HepG2 (cell line): ENCODE results near the gene UBE2M. TPM values are rescaled to one million over a fixed set of nuclear protein-coding genes. Genes with fewer than 3 reads are reported as not detected.

Experiments
- CEBPG ChIP-seq: IDR thresholded peaks from 2 replicates; pipeline ENCODE4 v1.6.1; 2016
- DNMT3B ChIP-seq: conservative IDR thresholded peaks from 2 replicates; pipeline ENCODE4 v1.6.1; 2016; ENCODE audit warnings: missing biosample characterization, control low read depth
- FLYWCH1 ChIP-seq: sonication (generic); formaldehyde crosslinking; IDR thresholded peaks from 2 replicates; pipeline ENCODE4 v1.8.1; 2023; ENCODE audit warnings: mild to moderate bottlenecking, missing genetic modification reagents
- GATAD2A ChIP-seq: IDR thresholded peaks from 2 replicates; pipeline ENCODE4 v1.6.1; 2016
- HOXA3 ChIP-seq: sonication (generic); formaldehyde crosslinking; IDR thresholded peaks from 2 replicates; pipeline ENCODE4 v1.5.0; 2020; ENCODE audit warnings: missing genetic modification reagents
- NCOA2 ChIP-seq: sonication (generic); formaldehyde crosslinking; IDR thresholded peaks from 2 replicates; pipeline ENCODE4 v1.8.0; 2022; ENCODE audit warnings: inconsistent platforms
- NFIC ChIP-seq: IDR thresholded peaks from 2 replicates; pipeline ENCODE4 v1.6.1; 2012; ENCODE audit warnings: mild to moderate bottlenecking, low read length, inconsistent platforms
- TAF1 ChIP-seq: sonication (generic); formaldehyde crosslinking; IDR thresholded peaks from 2 replicates; pipeline ENCODE4 v1.4.0; 2020; ENCODE audit warnings: missing genetic modification reagents
- TRIM24 ChIP-seq: sonication (generic); formaldehyde crosslinking; IDR thresholded peaks from 2 replicates; pipeline ENCODE4 v1.8.0; 2022; ENCODE audit warnings: mild to moderate bottlenecking, missing genetic modification reagents
- ZNF326 ChIP-seq: sonication (generic); formaldehyde crosslinking; IDR thresholded peaks from 2 replicates; pipeline ENCODE4 v1.4.0; 2020; ENCODE audit warnings: missing genetic modification reagents, borderline replicate concordance
- ZNF335 ChIP-seq: sonication (generic); formaldehyde crosslinking; IDR thresholded peaks from 2 replicates; pipeline ENCODE4 v1.4.0; 2020; ENCODE audit warnings: missing genetic modification reagents
- ZNF44 ChIP-seq: sonication (generic); formaldehyde crosslinking; IDR thresholded peaks from 2 replicates; pipeline ENCODE4 v1.5.1; 2020; ENCODE audit warnings: mild to moderate bottlenecking, missing genetic modification reagents
- ZNF746 ChIP-seq: sonication (generic); formaldehyde crosslinking; IDR thresholded peaks from 2 replicates; pipeline ENCODE4 v1.8.0; 2022; ENCODE audit warnings: mild to moderate bottlenecking, missing genetic modification reagents
- ZNF75D ChIP-seq: sonication (generic); formaldehyde crosslinking; IDR thresholded peaks from 2 replicates; pipeline ENCODE4 v1.8.1; 2023; ENCODE audit warnings: missing genetic modification reagents, mild to moderate bottlenecking, borderline replicate concordance
- ZSCAN31 ChIP-seq: sonication (generic); formaldehyde crosslinking; IDR thresholded peaks from 2 replicates; pipeline ENCODE4 v1.5.0; 2020; ENCODE audit warnings: low read depth, mild to moderate bottlenecking, missing genetic modification reagents
- polyA plus RNA-seq, 8 experiments: library from polyadenylated mRNA; depleted of rRNA in 3 of 8; stranded (reverse) in 7 of 8; unstranded in 1 of 8; fragments of >200 nt; fragmentation: Illumina TruSeq in 4 of 8; extraction: Trizol in 4 of 8; gene quantifications; 2 replicates each; pipeline versions ENCODE4 v1.2.1 to v1.2.3, GENCODE V29; 2011 to 2016; ENCODE audit warnings: low read depth in 4 of 8, missing spikeins in 1 of 8, mixed read lengths in 1 of 8; ENCODE audit not compliant: insufficient read depth in 1 of 8
- total RNA-seq, 5 experiments: library from RNA; depleted of rRNA; stranded (reverse); fragments of >200 nt; fragmentation: Illumina TruSeq; extraction: Trizol; gene quantifications; 2 replicates each; pipeline ENCODE4 v1.2.3, GENCODE V29; 2016; ENCODE audit warnings: low read depth in 1 of 5
- TF ChIP-seq, protein P1 (sequence below): sonication (generic); formaldehyde crosslinking; IDR thresholded peaks from 2 replicates; pipeline ENCODE4 v1.9.0; 2021; ENCODE audit warnings: missing genetic modification reagents, mild to moderate bottlenecking, borderline replicate concordance
- TF ChIP-seq, protein P2 (sequence below): sonication (generic); formaldehyde crosslinking; IDR thresholded peaks from 2 replicates; pipeline ENCODE4 v1.5.1; 2020; ENCODE audit warnings: mild to moderate bottlenecking, missing genetic modification reagents, borderline replicate concordance
- TF ChIP-seq, protein P3 (sequence below): sonication (generic); formaldehyde crosslinking; conservative IDR thresholded peaks from 2 replicates; pipeline ENCODE4 v1.4.0; 2020; ENCODE audit warnings: missing genetic modification reagents
- TF ChIP-seq, protein P4 (sequence below): sonication (generic); formaldehyde crosslinking; IDR thresholded peaks from 2 replicates; pipeline ENCODE4 v1.8.1; 2023; ENCODE audit warnings: mild to moderate bottlenecking, missing genetic modification reagents, borderline replicate concordance
- TF ChIP-seq, protein P5 (sequence below): sonication (generic); formaldehyde crosslinking; IDR thresholded peaks from 2 replicates; pipeline ENCODE4 v1.4.0; 2020; ENCODE audit warnings: missing genetic modification reagents; ENCODE audit errors: not compliant biosample characterization

The UBE2M gene
- total and polyA plus RNA-seq, 2 of the 13 experiments (the other 11 are each of a cell fraction or from before 2014, with no cell fraction given) = 36.2 to 50.3 TPM

DNA sequence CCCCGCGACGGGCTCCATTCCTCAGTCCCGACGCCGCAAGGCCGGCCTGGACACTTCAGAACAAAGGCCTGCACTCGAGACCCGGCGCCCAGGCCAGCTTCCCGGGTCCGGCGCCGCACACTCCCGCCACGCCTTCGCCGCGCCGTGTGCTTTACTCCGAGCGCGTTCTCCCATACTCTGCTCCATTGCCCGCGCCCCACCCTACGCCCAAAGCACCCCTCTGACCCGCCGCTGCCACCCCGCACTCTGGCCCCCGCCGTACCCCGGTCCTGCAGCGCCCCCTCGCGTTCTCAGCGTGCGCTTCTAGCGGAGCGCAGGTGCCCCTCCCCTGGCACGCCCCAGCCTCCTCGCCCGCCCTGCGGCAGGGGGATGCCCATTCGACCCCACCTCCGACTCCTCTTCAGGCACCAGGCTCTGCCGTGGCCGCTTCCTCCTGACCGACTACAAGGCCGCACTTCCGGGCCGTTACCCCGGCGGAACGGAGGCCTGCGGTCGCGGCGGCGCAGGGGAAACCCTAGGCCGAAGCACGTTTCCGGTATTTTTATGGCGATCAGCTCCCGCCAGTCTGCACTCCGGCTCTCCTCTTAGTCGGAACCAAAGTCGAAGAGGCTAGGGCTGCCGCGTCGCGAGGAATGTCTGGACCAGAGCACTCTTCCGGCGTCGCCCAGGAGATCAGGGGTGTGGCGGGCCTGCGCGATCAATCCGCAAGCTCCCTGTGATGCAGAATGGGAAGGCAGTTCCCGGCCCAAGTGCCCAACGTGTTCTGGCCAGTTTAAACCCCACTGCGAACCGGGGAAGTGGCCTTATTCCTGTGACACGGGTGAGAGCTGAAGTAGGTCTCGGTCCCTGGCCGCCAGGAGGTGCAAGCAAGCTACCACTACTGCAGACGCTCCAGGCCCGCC lies 38.8 kb downstream of the UBE2M start, which contains the start of gene ZBTB45 (continued):
- TF ChIP-seq CEBPG (CRISPR knock-in tag) = peak; percentile 65
- TF ChIP-seq ZNF746 (CRISPR knock-in tag) = peak; percentile 92
- TF ChIP-seq GATAD2A (CRISPR knock-in tag) = peak; percentile 81
- no peak for TF ChIP-seq ZNF326 (CRISPR knock-in tag)
- TF ChIP-seq, protein P1, sequence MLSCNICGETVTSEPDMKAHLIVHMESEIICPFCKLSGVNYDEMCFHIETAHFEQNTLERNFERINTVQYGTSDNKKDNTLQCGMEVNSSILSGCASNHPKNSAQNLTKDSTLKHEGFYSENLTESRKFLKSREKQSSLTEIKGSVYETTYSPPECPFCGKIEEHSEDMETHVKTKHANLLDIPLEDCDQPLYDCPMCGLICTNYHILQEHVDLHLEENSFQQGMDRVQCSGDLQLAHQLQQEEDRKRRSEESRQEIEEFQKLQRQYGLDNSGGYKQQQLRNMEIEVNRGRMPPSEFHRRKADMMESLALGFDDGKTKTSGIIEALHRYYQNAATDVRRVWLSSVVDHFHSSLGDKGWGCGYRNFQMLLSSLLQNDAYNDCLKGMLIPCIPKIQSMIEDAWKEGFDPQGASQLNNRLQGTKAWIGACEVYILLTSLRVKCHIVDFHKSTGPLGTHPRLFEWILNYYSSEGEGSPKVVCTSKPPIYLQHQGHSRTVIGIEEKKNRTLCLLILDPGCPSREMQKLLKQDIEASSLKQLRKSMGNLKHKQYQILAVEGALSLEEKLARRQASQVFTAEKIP (CRISPR knock-in tag) = no peak
- TF ChIP-seq, protein P2, sequence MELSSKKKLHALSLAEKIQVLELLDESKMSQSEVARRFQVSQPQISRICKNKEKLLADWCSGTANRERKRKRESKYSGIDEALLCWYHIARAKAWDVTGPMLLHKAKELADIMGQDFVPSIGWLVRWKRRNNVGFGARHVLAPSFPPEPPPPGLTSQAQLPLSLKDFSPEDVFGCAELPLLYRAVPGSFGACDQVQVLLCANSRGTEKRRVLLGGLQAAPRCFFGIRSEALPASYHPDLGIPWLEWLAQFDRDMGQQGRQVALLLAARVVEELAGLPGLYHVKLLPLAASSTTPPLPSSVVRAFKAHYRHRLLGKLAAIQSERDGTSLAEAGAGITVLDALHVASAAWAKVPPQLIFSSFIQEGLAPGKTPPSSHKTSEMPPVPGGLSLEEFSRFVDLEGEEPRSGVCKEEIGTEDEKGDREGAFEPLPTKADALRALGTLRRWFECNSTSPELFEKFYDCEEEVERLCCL (CRISPR knock-in tag) = no peak; the same call in 1 of the 2 replicates
- TF ChIP-seq, protein P3, sequence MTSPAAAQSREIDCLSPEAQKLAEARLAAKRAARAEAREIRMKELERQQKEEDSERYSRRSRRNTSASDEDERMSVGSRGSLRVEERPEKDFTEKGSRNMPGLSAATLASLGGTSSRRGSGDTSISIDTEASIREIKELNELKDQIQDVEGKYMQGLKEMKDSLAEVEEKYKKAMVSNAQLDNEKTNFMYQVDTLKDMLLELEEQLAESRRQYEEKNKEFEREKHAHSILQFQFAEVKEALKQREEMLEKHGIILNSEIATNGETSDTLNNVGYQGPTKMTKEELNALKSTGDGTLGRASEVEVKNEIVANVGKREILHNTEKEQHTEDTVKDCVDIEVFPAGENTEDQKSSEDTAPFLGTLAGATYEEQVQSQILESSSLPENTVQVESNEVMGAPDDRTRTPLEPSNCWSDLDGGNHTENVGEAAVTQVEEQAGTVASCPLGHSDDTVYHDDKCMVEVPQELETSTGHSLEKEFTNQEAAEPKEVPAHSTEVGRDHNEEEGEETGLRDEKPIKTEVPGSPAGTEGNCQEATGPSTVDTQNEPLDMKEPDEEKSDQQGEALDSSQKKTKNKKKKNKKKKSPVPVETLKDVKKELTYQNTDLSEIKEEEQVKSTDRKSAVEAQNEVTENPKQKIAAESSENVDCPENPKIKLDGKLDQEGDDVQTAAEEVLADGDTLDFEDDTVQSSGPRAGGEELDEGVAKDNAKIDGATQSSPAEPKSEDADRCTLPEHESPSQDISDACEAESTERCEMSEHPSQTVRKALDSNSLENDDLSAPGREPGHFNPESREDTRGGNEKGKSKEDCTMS = 0 out of 2 replicates have a peak, but pooled peaks have one; percentile 71
- TF ChIP-seq, protein P4, sequence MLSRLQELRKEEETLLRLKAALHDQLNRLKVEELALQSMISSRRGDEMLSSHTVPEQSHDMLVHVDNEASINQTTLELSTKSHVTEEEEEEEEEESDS (CRISPR knock-in tag) = no peak
- TF ChIP-seq NFIC = no peak; the same call in 1 of the 2 replicates
- TF ChIP-seq TRIM24 (CRISPR knock-in tag) = no peak
- TF ChIP-seq ZNF44 (CRISPR knock-in tag) = 0 out of 2 replicates have a peak, but pooled peaks have one; percentile 85
- peak; percentile 92 for TF ChIP-seq ZNF335 (CRISPR knock-in tag)
- TF ChIP-seq ZNF75D (CRISPR knock-in tag) = peak; percentile 69; the same call in 1 of the 2 replicates
- peak; percentile 82 for TF ChIP-seq NCOA2 (CRISPR knock-in tag)
- TF ChIP-seq, protein P5, sequence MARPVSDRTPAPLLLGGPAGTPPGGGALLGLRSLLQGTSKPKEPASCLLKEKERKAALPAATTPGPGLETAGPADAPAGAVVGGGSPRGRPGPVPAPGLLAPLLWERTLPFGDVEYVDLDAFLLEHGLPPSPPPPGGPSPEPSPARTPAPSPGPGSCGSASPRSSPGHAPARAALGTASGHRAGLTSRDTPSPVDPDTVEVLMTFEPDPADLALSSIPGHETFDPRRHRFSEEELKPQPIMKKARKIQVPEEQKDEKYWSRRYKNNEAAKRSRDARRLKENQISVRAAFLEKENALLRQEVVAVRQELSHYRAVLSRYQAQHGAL (CRISPR knock-in tag) = peak; percentile 80
- peak; percentile 99 for TF ChIP-seq ZSCAN31 (CRISPR knock-in tag)
- peak; percentile 94 for TF ChIP-seq TAF1 (CRISPR knock-in tag)
- no peak; the same call in 1 of the 2 replicates for TF ChIP-seq DNMT3B (CRISPR knock-in tag)
- no peak for TF ChIP-seq FLYWCH1 (CRISPR knock-in tag)
- TF ChIP-seq HOXA3 = peak; percentile 97
